HCT116 (cell line): ENCODE measurements around the gene LDLRAD4.

Source experiments
- EZH2 ChIP-seq: fragments of 200-600 bp; sonication (generic); IDR thresholded peaks from 2 replicates; pipeline ENCODE4 v1.6.1; 2017; ENCODE audit warnings: antibody characterized with exemption, mixed run types
- FOSL1 ChIP-seq: IDR thresholded peaks from 2 replicates; pipeline ENCODE4 v1.6.1; 2012; ENCODE audit warnings: low read depth
- POLR2A ChIP-seq: IDR thresholded peaks from 2 replicates; pipeline ENCODE4 v1.7.0; 2011; ENCODE audit warnings: borderline replicate concordance; ENCODE audit not compliant: insufficient read depth, insufficient read length; ENCODE audit errors: extremely low read depth
- RAD21 ChIP-seq: IDR thresholded peaks from 2 replicates; pipeline ENCODE4 v1.6.1; 2012; ENCODE audit warnings: low read depth, mild to moderate bottlenecking
- ZNF274 ChIP-seq: fragments of 200-500 bp; sonication (Bioruptor generic); IDR thresholded peaks from 2 replicates; pipeline ENCODE4 v1.6.1; 2014; ENCODE audit warnings: mild to moderate bottlenecking, low read depth, low read length, inconsistent platforms
- TF ChIP-seq, protein P1 (sequence below): IDR thresholded peaks from 2 replicates; pipeline ENCODE4 v1.6.1; 2012
- TF ChIP-seq, protein P2 (sequence below): IDR thresholded peaks from 2 replicates; pipeline ENCODE4 v1.6.1; 2012
- TF ChIP-seq, protein P3 (sequence below), 3 experiments: fragments of 200-600 bp in 1 of 3; sonication (generic) in 1 of 3; IDR thresholded peaks in 2 of 3; conservative IDR thresholded peaks in 1 of 3; 2 replicates each; pipeline ENCODE4 v1.5.1; 2012 to 2017; ENCODE audit warnings: low read depth in 2 of 3, low read length in 2 of 3, antibody characterized with exemption in 1 of 3, borderline replicate concordance in 1 of 3, control low read depth in 1 of 3, mild to moderate bottlenecking in 1 of 3, mixed read lengths in 1 of 3, mixed run types in 1 of 3, moderate library complexity in 1 of 3; ENCODE audit not compliant: insufficient read depth in 1 of 3

DNA sequence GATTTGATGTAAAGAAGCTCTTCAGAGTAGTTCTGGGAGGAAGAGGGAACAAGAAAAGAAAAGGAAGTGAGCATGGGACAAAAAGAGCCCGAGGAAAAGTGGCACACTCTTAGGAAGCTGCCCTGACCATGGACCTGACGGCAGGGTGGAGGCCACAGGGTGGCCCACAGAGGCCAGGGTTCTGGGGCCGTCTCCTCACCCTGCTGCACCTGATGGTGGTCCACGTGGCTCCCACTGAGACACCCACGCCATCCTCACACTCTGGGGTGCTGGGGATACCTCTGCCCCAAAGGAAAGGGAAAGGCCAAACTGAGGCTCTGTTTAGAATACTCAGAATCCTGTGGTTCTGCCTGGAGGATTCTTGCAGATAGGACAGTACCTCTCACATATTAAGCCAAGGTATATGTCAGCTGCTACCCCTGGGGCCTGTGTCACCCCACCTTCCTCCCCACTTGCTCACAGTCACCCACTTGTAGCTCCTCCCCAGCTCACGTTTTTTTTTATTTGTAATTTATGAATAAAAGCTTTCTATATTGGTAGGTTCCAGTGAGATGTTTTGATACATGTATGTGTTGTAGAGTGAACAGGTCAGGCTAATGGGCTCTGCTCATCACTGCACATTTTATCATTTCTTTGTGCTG, 171.1 kb downstream of the LDLRAD4 start:
- TF ChIP-seq, protein P1, sequence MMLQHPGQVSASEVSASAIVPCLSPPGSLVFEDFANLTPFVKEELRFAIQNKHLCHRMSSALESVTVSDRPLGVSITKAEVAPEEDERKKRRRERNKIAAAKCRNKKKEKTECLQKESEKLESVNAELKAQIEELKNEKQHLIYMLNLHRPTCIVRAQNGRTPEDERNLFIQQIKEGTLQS = no peak
- TF ChIP-seq, protein P2, sequence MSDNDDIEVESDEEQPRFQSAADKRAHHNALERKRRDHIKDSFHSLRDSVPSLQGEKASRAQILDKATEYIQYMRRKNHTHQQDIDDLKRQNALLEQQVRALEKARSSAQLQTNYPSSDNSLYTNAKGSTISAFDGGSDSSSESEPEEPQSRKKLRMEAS = no peak
- TF ChIP-seq, protein P3, sequence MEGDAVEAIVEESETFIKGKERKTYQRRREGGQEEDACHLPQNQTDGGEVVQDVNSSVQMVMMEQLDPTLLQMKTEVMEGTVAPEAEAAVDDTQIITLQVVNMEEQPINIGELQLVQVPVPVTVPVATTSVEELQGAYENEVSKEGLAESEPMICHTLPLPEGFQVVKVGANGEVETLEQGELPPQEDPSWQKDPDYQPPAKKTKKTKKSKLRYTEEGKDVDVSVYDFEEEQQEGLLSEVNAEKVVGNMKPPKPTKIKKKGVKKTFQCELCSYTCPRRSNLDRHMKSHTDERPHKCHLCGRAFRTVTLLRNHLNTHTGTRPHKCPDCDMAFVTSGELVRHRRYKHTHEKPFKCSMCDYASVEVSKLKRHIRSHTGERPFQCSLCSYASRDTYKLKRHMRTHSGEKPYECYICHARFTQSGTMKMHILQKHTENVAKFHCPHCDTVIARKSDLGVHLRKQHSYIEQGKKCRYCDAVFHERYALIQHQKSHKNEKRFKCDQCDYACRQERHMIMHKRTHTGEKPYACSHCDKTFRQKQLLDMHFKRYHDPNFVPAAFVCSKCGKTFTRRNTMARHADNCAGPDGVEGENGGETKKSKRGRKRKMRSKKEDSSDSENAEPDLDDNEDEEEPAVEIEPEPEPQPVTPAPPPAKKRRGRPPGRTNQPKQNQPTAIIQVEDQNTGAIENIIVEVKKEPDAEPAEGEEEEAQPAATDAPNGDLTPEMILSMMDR (IDR thresholded peaks at IDR 0.05 in 2 of 3, conservative IDR thresholded peaks at IDR 0.05 in 1 of 3; ENCODE audit: borderline replicate concordance in 1 of 3, insufficient read depth in 1 of 3, low read depth in 2 of 3, low read length in 2 of 3) = no peak
- TF ChIP-seq POLR2A = no peak
- no peak for TF ChIP-seq FOSL1
- no peak for TF ChIP-seq RAD21
- TF ChIP-seq EZH2 = no peak
- TF ChIP-seq ZNF274 = no peak
